HepG2 (cell line): ENCODE results near the gene FAM222B. TPM values are rescaled to one million over a fixed set of nuclear protein-coding genes. Genes with fewer than 3 reads are reported as not detected.

Experiments
- ASH2L ChIP-seq: fragments of 300-600, 200-600 bp; sonication (generic); IDR thresholded peaks from 2 replicates; pipeline ENCODE4 v1.7.0; 2017; ENCODE audit warnings: low read depth, mild to moderate bottlenecking, moderate library complexity, mixed read lengths, low read length; ENCODE audit not compliant: insufficient read length
- CBX1 ChIP-seq: IDR thresholded peaks from one replicate; pipeline ENCODE4 v1.6.1; 2016; ENCODE audit warnings: antibody characterized with exemption, low read depth
- ETV6 ChIP-seq: sonication (generic); formaldehyde crosslinking; conservative IDR thresholded peaks from 2 replicates; pipeline ENCODE4 v1.4.0; 2020; ENCODE audit warnings: missing genetic modification reagents
- IKZF4 ChIP-seq: sonication (generic); formaldehyde crosslinking; IDR thresholded peaks from 2 replicates; pipeline ENCODE4 v1.5.1; 2020; ENCODE audit warnings: borderline replicate concordance, mild to moderate bottlenecking, low read depth, missing genetic modification reagents; ENCODE audit errors: not compliant biosample characterization
- SIN3A ChIP-seq: IDR thresholded peaks from 2 replicates; pipeline ENCODE4 v1.6.1; 2011; ENCODE audit warnings: low read depth, mild to moderate bottlenecking, control low read depth, low read length, borderline replicate concordance
- SMAD1 ChIP-seq: sonication (generic); formaldehyde crosslinking; IDR thresholded peaks from 2 replicates; pipeline ENCODE4 v1.4.0; 2020; ENCODE audit warnings: missing genetic modification reagents, low read depth, mild to moderate bottlenecking, borderline replicate concordance
- SUZ12 ChIP-seq: fragments of 150-350 bp; IDR thresholded peaks from 2 replicates; pipeline ENCODE4 v1.6.1; 2014; ENCODE audit warnings: low read depth, low read length
- TEAD3 ChIP-seq: optimal IDR thresholded peaks from 2 replicates; pipeline ENCODE3; 2016; ENCODE audit warnings: borderline replicate concordance
- ZNF281 ChIP-seq: sonication (generic); formaldehyde crosslinking; IDR thresholded peaks from 2 replicates; pipeline ENCODE4 v1.4.0; 2020; ENCODE audit warnings: missing genetic modification reagents, borderline replicate concordance
- ZNF343 ChIP-seq: sonication (generic); formaldehyde crosslinking; IDR thresholded peaks from 2 replicates; pipeline ENCODE4 v1.4.0; 2020; ENCODE audit warnings: mild to moderate bottlenecking, missing genetic modification reagents
- ZNF430 ChIP-seq: sonication (generic); formaldehyde crosslinking; IDR thresholded peaks from 2 replicates; pipeline ENCODE4 v1.9.0; 2021; ENCODE audit warnings: mild to moderate bottlenecking, missing genetic modification reagents
- ZNF549 ChIP-seq: sonication (generic); formaldehyde crosslinking; IDR thresholded peaks from 2 replicates; pipeline ENCODE4 v1.5.0; 2020; ENCODE audit warnings: missing genetic modification reagents
- ZNF556 ChIP-seq: sonication (generic); formaldehyde crosslinking; IDR thresholded peaks from 2 replicates; pipeline ENCODE4 v1.4.0; 2020; ENCODE audit warnings: mild to moderate bottlenecking, missing genetic modification reagents, borderline replicate concordance
- ZNF569 ChIP-seq: sonication (generic); formaldehyde crosslinking; IDR thresholded peaks from 2 replicates; pipeline ENCODE4 v1.5.0; 2020; ENCODE audit warnings: mild to moderate bottlenecking, missing genetic modification reagents, moderate library complexity, borderline replicate concordance
- ZNF570 ChIP-seq: sonication (generic); formaldehyde crosslinking; IDR thresholded peaks from 2 replicates; pipeline ENCODE4 v1.4.0; 2020; ENCODE audit warnings: mild to moderate bottlenecking, missing genetic modification reagents, borderline replicate concordance
- ZNF775 ChIP-seq: sonication (generic); formaldehyde crosslinking; IDR thresholded peaks from 2 replicates; pipeline ENCODE4 v1.4.0; 2020; ENCODE audit warnings: missing genetic modification reagents, mild to moderate bottlenecking, moderate library complexity, borderline replicate concordance
- polyA plus RNA-seq, 8 experiments: library from polyadenylated mRNA; depleted of rRNA in 3 of 8; stranded (reverse) in 7 of 8; unstranded in 1 of 8; fragments of >200 nt; fragmentation: Illumina TruSeq in 4 of 8; extraction: Trizol in 4 of 8; gene quantifications; 2 replicates each; pipeline versions ENCODE4 v1.2.1 to v1.2.3, GENCODE V29; 2011 to 2016; ENCODE audit warnings: low read depth in 4 of 8, missing spikeins in 1 of 8, mixed read lengths in 1 of 8; ENCODE audit not compliant: insufficient read depth in 1 of 8
- total RNA-seq, 5 experiments: library from RNA; depleted of rRNA; stranded (reverse); fragments of >200 nt; fragmentation: Illumina TruSeq; extraction: Trizol; gene quantifications; 2 replicates each; pipeline ENCODE4 v1.2.3, GENCODE V29; 2016; ENCODE audit warnings: low read depth in 1 of 5
- TF ChIP-seq, protein P1 (sequence below): sonication (generic); formaldehyde crosslinking; IDR thresholded peaks from 2 replicates; pipeline ENCODE4 v1.4.0; 2020; ENCODE audit warnings: missing genetic modification reagents

FAM222B gene
- total and polyA plus RNA-seq, 2 of the 13 experiments (the other 11 are each of a cell fraction or from before 2014, with no cell fraction given): 3.5 to 7.3 TPM

DNA sequence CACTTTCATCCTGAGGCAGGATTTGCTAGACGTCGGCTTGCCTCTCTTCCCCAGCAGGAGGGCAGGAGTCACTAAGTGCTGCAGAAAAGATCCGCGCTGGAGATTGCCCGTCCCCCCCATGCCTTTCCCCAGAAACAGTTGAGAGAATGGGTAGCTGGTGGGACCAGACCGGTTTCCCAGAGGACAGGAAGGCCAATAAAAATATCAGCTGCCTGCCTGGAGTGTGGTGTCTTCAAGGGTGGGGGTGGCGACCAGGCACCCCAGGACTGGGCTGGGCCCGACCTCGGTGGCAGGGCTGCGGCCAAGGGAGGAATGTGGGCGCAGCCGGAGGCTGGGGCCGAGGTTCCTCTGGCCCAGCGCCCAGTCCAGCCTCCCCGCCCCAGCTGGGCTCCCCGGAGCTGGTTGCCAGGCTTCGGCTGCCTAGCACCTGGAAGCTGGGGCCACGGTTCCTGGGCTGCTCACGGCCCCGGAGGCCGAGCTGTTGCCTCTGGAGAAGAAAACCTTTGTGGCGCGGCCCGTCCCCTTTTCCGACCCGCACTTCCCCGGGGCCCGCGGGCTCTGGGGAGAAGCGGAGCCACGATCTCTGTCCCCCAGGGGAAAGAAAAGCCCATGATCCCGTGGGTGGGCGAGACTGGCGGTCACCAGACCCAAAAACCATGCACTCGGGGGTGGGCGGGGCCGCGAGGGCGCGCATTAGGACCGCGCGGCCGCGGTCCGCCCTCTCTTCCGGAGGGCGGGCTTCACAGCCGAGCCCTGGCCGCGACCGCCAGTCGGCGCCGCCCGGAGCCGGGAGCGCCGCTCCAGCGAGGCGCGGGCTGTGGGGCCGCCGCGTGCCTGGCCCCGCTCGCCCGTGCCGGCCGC, 99.1 kb downstream of the FAM222B start, which contains the start of gene TRAF4 (continued):
- TF ChIP-seq ZNF549 (CRISPR knock-in tag): no peak
- no peak for TF ChIP-seq ZNF569 (CRISPR knock-in tag)
- no peak for TF ChIP-seq ZNF775 (CRISPR knock-in tag)
- TF ChIP-seq SMAD1: no peak
- TF ChIP-seq, protein P1, sequence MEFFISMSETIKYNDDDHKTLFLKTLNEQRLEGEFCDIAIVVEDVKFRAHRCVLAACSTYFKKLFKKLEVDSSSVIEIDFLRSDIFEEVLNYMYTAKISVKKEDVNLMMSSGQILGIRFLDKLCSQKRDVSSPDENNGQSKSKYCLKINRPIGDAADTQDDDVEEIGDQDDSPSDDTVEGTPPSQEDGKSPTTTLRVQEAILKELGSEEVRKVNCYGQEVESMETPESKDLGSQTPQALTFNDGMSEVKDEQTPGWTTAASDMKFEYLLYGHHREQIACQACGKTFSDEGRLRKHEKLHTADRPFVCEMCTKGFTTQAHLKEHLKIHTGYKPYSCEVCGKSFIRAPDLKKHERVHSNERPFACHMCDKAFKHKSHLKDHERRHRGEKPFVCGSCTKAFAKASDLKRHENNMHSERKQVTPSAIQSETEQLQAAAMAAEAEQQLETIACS (CRISPR knock-in tag): peak; percentile 70
- no peak for TF ChIP-seq ASH2L
- TF ChIP-seq SIN3A: peak; percentile 16; the same call in 1 of the 2 replicates
- TF ChIP-seq IKZF4 (CRISPR knock-in tag): peak; percentile 60
- TF ChIP-seq ETV6 (CRISPR knock-in tag): no peak
- TF ChIP-seq ZNF430 (CRISPR knock-in tag): no peak
- 0 out of 2 replicates have a peak, but pooled peaks have one; percentile 80 for TF ChIP-seq ZNF343 (CRISPR knock-in tag)
- TF ChIP-seq ZNF556 (CRISPR knock-in tag): no peak
- no peak for TF ChIP-seq ZNF281
- no peak; the same call in 1 of the 2 replicates for TF ChIP-seq ZNF570 (CRISPR knock-in tag)
- no peak for TF ChIP-seq TEAD3
- no peak for TF ChIP-seq SUZ12
- TF ChIP-seq CBX1: no peak
